Left colon (tissue), 2 donors: Measurements from ENCODE around the gene SERPIND1. TPM values are rescaled to one million over a fixed set of nuclear protein-coding genes. Genes with fewer than 3 reads are reported as not detected.

Experiments
- ATAC-seq: fragments of 200-7000 bp; cut with Tn5 transposase; one replicate; pipeline ENCODE4 v1.9.1; 2020; ENCODE audit warnings: mild to moderate bottlenecking, moderate library complexity
- DNase-seq, 2 donors: peaks; one replicate each; pipeline ENCODE4 v3.0.0-alpha.2; 2020
- intact Hi-C, 2 donors: fragments of 100-400 bp; cut with DNase I in 1 of 2; cut with micrococcal nuclease in 1 of 2; formaldehyde crosslinking; loops; one replicate each; pipeline versions ENCODE4 v1.11.2 to v1.14.0; 2022; cut with DNase I, micrococcal nuclease
- total RNA-seq, 2 donors: library from RNA; stranded (reverse); fragmentation: NEBNext Ultra II Directional; extraction: Animal tissue kit (Norgen Biotek cat#: 25700); gene quantifications; one replicate each; pipeline ENCODE4 v1.2.1, GENCODE V29; 2021
- donor health status: DM: no; HTN: no; CAD: no.
- donor health status: DM: yes; HTN: yes; CAD: no.

Gene SERPIND1
- total RNA-seq, 2 donors from 2014 or later: not detected

GRCh38 chr22:20786536-20786979 is 12.6 kb downstream of the SERPIND1 start:
- intact Hi-C loops: no loop called here
- DNase-seq (no peak), ATAC-seq (no peak)

GRCh38 chr22:20787223-20787622 is 13.3 kb downstream of the SERPIND1 start:
- intact Hi-C loops: no loop called here
- DNase-seq: no peak
- no peak for ATAC-seq

DNA sequence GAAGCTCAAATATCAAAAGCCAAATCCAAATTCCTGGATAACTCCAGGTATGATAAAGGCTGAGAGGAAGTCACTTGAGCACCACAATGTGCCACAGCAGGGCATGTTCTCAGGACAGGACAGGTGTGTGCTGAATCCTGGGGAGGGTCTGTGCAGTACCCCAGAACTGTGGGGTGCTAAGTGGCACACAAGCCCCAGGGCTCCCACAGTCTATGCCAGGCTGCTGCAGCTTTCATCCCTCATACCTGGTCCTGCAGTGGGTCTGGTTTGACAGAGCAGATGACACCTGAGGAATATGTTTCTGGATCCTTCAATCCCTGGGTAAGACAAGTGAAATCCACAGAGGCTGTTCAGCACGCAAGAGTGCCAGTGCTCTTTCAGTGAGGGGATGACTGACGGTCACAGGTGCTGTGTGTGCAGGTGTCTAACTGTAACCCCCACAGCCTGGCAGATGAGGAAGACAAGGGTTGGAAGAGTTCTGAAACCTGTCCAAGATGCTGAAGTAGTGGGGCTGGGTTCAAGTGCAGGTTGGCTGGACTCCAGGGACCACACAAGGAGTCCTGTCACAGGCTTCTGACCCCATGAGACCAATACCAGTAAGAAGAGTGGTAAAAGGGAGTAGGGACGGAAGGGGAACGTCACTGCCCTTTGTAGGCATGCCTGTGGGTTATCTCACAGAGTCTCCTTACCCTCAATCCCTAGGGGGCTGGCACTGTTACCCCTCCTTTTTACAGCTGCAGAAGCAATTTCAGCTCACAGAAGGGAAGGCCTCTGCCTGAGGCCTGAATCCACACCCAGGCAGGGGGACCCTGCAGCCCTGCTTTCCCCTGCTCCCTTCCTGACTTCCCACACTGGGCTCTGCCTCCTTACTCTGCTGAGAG is 14.1 kb downstream of the SERPIND1 start:
- DNase-seq (no peak), ATAC-seq (no peak)
- intact Hi-C loops: no loop called here

- intact Hi-C loops: no loop called here
- DNase-seq (no peak), ATAC-seq (no peak)
Measured at GRCh38 chr22:20788627-20789344, 14.9 kb downstream of the SERPIND1 start.

DNA sequence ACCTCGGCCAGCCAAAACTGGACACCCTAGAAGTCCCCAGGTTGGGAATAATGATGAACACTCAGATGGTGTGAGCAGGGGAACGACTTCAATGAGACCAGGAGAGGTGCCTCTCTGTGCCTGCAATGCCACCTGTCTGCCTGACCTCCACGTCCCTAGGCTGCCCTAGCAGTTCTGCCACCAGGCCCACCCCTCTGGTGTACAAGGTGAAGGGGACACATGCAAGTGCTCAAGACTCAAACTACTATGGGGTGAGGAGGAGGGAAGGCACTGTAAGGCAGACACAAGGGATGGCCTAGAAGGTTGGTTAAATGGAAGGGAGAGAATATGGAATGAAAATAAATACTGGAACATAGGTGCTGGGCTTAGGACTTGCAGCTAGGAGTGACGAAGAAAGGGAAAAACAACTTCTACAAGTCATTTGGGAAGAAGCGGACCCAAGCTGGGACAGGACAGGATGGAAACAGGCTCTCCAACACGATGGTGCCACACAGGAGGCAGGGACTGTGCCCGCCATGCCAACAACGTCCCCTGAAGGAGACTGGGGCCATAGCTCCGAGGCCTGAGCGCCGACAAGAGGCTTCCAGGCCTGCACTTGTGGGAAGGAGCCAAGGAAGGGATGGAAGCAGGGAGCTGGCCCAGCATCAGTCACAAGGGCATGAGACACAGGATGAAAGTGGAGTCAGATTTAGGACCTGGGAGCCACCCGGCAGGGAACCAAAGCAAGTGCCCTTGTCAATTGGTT is 18.5 kb downstream of the SERPIND1 start:
- intact Hi-C loops: no loop called here
- DNase-seq: no peak

GRCh38 chr22:20792966-20793728 is 19.2 kb downstream of the SERPIND1 start:
- ATAC-seq: no peak
- no peak for DNase-seq
- intact Hi-C loops: no loop called here

More for the DNA sequence above, 18.5 kb downstream of the SERPIND1 start:
- ATAC-seq: no peak

DNA sequence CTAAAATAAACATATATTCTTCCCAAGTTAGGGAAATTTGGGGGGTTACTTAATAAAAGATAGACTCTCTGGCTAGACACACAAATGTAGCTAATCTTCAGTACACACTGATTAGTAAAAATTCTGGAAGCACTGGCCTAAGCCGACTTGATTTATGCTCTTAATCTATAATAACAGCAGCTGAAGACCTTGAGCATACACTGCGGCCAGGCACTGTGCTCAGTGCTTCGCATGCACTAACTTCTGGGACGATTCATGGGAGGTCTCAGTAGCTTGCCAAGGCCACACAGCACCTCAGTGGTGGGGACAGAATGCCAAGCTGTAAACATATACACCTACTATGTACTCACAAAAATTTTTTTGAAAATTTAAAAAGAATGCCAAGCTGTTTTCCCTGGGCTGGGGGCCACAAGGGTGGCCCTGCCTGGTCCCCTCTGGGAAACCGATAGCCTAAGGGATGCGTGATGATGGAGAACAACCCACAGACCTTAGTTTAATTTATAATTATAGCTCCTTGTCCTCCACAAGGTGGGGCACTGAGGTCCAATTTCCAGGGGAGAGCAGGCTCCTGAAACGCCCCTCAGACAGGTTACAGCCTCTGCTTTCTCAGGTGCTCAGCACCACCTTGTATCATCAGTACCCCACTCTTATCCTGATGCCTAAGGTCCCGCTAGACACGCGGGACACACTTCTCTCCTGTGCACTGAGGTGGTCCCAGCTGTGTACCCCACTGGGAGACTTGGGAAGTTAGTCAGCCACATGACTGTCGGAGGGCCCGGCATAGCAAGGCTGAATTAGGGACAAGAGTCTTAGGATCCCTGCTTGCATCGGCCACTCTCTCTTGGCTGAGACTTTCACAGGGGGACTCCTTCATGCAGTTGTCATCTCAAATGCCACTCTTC is 20.1 kb downstream of the SERPIND1 start:
- no peak for DNase-seq
- ATAC-seq: no peak
- intact Hi-C loops: no loop called here

DNA sequence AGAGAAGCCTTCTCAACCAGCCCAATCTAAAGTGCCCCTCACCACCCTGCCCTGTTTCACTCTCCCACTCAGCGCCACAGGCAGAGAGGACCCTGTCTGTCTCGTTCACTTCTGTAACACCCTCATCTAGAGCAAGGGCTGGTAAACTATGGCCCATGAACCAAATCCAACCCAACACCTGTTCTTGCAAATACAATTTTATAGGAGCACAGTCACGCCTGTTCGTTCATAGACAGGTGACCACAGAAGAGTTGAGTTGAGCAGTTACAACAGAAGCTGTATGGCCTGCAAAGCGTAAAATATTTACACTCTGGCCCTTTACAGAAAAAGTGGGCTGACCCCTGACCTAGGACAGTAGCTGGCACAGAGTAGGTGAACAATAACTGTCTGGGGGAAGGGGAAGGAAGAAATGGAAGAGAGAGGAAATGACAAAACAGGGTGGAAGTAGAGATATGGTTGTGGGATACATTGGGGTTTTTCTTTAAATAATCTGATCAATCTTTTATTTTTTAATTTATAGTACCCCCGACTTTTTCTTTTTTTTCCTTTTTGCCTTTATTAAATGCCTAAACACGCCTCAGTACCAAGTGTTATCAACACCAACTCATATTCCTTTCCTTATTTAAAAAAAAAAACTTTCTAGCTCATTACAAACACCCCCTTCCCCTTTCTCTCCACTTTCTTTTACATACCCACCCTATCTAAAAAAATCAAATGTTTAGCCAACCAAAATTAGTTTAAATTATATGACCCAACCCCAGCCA is 20.9 kb downstream of the SERPIND1 start:
- ATAC-seq (no peak), DNase-seq (no peak)
- intact Hi-C loops: no loop called here

DNA sequence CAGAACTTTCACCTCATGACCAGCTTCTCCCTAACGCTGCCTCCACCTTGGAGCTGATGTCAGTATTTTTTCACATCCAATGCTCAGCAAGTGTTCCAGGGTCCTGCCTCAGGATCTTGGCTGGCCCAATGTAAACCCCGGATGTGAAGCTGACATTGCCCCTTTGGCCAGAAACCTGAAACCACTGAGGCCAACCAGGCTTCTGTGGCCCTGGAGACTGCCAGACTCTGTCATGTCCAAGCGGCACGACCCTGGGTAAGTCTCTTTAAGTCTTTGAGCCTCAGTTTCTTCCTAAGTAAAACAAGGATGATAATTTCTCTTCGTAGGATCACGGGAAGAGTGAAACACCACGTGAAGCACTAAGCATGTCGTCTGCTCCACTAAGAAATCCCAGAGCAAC is 22.8 kb downstream of the SERPIND1 start:
- no peak for DNase-seq
- intact Hi-C loops: no loop called here
- ATAC-seq: no peak

- ATAC-seq: no peak
- intact Hi-C loops: no loop called here
- no peak for DNase-seq
Measured at GRCh38 chr22:20798218-20798617, 24.3 kb downstream of the SERPIND1 start.

- ATAC-seq (no peak), DNase-seq (no peak)
- intact Hi-C loops: no loop called here
Measured at GRCh38 chr22:20798974-20799373, 25.1 kb downstream of the SERPIND1 start.

DNA sequence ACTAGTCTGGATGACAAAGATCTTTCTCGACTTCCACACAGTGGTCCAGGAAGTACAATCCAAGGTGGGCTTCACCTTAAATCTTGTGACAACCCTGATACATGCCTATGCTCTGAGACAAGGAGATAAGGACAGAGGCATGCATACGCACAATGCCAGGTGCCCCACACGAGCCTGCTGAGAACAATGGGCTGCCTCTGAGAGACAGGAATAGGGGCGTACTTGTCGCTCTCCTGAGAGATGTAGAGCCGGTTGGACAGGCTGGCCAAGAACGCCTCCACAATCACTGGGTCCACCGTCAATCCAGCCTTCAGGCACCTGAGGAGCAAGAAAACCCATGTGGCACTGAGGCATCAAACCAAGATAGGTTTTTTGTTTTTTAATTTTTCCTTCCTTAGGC is 25.5 kb downstream of the SERPIND1 start:
- DNase-seq: no peak
- intact Hi-C loops: no loop called here
- no peak for ATAC-seq

- no peak for DNase-seq
- ATAC-seq: no peak
- intact Hi-C loops: no loop called here
Measured at GRCh38 chr22:20802452-20802851, 28.5 kb downstream of the SERPIND1 start.

DNA sequence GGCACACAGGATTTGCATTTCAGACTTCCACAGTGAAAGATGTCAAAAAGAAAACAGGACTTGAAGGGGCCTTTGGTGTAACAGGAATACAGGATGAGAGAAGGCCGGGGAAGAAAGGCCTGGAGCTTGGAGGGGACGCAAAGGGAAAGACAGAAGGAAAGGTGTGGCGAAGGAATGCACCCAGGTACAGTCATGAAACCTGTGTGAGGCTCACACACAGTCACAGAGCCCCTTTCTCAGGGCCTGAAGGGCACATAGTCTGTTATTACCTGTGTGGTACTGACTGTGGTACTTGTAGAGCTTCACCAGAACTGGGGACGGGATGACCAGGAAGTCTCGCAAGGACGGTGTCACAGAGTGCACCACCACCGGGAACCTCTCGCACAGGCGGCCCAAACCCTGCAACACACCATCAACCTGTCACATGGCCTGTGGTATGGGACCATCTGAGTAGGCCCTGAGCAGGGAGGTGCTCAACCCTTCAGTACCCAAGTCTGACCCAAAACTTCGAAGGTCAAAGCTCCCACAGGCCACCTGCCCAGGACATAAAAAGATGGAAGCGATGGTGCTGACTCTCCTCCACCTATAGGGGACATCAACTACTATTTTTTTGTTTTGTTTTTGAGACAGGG is 29.1 kb downstream of the SERPIND1 start:
- intact Hi-C loops: no loop called here
- DNase-seq (no peak), ATAC-seq (no peak)

DNA sequence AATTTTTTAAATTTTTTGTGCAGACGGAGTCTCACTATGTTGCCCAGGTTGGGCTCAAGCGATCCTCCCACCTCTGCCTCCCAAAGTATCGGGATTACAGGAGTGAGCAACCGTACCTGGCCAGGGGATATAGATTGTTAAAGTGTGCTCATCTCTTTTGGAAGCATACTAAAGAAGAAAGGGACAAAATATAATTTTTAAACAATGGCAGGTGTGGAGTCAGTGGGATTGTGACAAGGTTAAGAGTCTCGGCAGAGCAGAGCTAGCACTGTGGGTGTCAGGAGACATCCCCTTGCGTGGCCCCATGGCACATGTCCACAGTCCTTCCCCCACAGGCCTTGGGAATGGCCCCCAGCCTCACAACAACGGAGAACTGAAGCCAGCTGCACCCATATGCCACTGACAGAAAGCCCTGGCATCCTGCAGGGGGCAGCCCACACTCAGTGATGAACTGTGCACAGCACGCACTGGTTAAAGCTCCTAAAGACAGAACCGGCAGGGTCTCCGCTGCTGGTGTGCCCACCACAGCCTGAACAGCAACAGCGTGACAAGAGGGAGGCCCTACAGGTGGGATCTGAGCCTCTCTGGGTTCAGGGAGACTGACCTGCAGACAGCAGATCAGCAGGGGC is 29.9 kb downstream of the SERPIND1 start:
- peak in 1 of 2 donors; percentile 62 for DNase-seq
- ATAC-seq: peak; percentile 84

DNA sequence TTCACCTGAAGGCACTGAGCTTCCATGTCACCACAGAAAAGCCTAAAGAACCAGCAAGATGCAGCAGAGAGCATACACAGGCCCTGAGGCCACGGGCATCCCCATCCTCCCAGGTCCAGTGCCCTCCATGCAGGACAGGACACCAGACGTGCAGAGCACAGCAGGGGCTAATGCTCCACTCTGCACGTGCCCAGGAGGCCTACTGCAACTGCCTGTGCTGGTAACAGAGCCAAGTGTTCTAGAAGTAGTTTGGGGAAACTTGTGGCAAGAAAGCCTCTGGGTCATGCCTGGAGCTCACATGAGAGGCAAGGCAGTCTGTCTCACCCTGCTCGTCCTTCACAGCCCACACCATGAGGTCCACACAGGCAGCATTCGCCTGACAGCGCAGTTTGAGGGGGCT is 30.7 kb downstream of the SERPIND1 start:
- no peak for ATAC-seq
- intact Hi-C loops: no loop called here
- no peak for DNase-seq

More for the DNA sequence above, 29.9 kb downstream of the SERPIND1 start:
- intact Hi-C loops: no loop called here
